ENCODE measurements around the gene PNKP. TPM values are rescaled to one million over a fixed set of nuclear protein-coding genes. Genes with fewer than 3 reads are reported as not detected.

PNKP gene
- total and polyA plus RNA-seq, 2 of the 8 experiments (the other 6 are each of a cell fraction or from before 2014, with no cell fraction given): 45.8 to 105 TPM

DNA sequence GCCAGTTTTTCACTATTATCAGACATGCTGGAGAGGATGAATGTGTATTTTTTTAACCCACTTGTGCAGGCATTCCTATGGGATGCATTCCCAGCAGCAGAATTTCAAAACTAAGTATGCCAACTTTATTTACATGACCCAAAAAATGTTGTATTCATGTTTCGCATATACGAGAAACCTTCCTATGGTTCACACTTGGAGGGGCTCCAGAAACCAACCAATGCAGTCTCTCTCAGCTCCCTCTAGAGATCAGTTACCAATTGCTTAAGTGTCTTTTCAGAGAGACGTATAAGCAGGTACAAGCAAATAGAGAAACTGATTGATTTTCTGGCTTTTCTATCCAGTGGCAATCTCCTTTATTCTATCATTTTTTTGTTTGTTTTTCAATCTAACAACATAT lies 22.0 kb downstream of the PNKP start:
- Histone ChIP-seq H3K9me3 (ENCODE audit: insufficient read depth in 2 of 2, low read depth in 1 of 2, low read length in 1 of 2) (no peaks in the 10 kb centered on the region), H3K4me1 (replicated peaks in 1 of 4; ENCODE audit: control insufficient read depth in 3 of 4, insufficient read depth in 4 of 4, low read length in 3 of 4) (peaks cover 0 to 3% (median 0%) of the 10 kb centered on the region in 4 experiments; a peak in 2 of 7 replicates), H2BK5ac (ENCODE audit: low read depth, low read length) (no peak overlapping the region), H2BK20ac (ENCODE audit: low read length) (no peak overlapping the region), H3K27ac (ENCODE audit: low read depth, low read length) (no peak overlapping the region), H2AFZ (ENCODE audit: low read length) (no peak overlapping the region), H3K56ac (replicated peaks; ENCODE audit: insufficient read length, low read depth, low read length) (no peak overlapping the region), H4K5ac (ENCODE audit: insufficient read length, low read depth, low read length) (no peak overlapping the region), H3K23ac (ENCODE audit: insufficient read length) (no peak overlapping the region), H3K23me2 (ENCODE audit: low read depth, low read length) (peaks cover 4% of the 10 kb centered on the region; the same call in 1 of the 2 replicates), H3K4me2 (ENCODE audit: insufficient read depth in 1 of 2, low read depth in 2 of 2, low read length in 2 of 2) (no peak overlapping the region), H4K20me1 (replicated peaks in 1 of 2; ENCODE audit: control insufficient read depth in 1 of 2, insufficient read depth in 2 of 2, low read length in 2 of 2) (peaks cover 0 to 2% of the 10 kb centered on the region in 2 experiments), H2BK120ac (replicated peaks; ENCODE audit: low read depth, low read length) (no peak overlapping the region), H3K27me3 (replicated peaks in 1 of 4; ENCODE audit: control insufficient read depth in 3 of 4, extremely low read depth in 1 of 4, insufficient read depth in 3 of 4, low read length in 3 of 4) (no peaks in the 10 kb centered on the region), H3K14ac (ENCODE audit: insufficient read length) (no peak overlapping the region), H3K79me2 (ENCODE audit: control insufficient read depth in 1 of 2, insufficient read depth in 2 of 2, low read length in 2 of 2) (peaks cover 0 to 3% of the 10 kb centered on the region in 2 experiments; a peak in 1 of 4 replicates), H2BK12ac (ENCODE audit: low read depth, low read length) (no peak overlapping the region), H3K18ac (ENCODE audit: extremely low read depth, low read length) (no peak overlapping the region), H3K36me3 (ENCODE audit: control insufficient read depth in 2 of 4, insufficient read depth in 4 of 4, low read length in 3 of 4) (0 out of 8 replicates have a peak, but pooled peaks cover 0 to 3% (median 0%) of the 10 kb centered on the region in 4 experiments), H3K4ac (replicated peaks; ENCODE audit: insufficient read length, low read depth, low read length) (no peak overlapping the region), H4K91ac (replicated peaks; ENCODE audit: insufficient read length, low read length) (no peak overlapping the region), H2AK5ac (ENCODE audit: low read depth, low read length) (no peak overlapping the region), H3K9ac (replicated peaks in 1 of 4; ENCODE audit: extremely low read depth in 1 of 4, low read depth in 3 of 4, low read length in 3 of 4) (no peak overlapping the region), H4K8ac (ENCODE audit: extremely low read depth, insufficient read depth, low read length) (no peak overlapping the region), H3K79me1 (ENCODE audit: low read depth, low read length) (peaks cover 3% of the 10 kb centered on the region; the same call in 1 of the 2 replicates), H2BK15ac (ENCODE audit: low read length) (no peak overlapping the region), H3K4me3 (ENCODE audit: extremely low read depth in 1 of 4, insufficient read depth in 2 of 4, low read depth in 3 of 4, low read length in 4 of 4) (no peak overlapping the region)
- WGBS, 2 experiments (ENCODE audit: extremely low coverage in 1 of 2, insufficient coverage in 1 of 2, insufficient read length in 1 of 2, insufficient replicate concordance in 2 of 2, low coverage in 1 of 2, low lambda C conversion rate in 2 of 2, missing lambda C conversion rate in 1 of 2): 79% methylated on average over 3 of the region's 3 CpGs; no CpG with 5 or more reads in 1 of the 2 experiments
- ChIA-PET POLR2A (ENCODE audit: partially characterized antibody) (interaction anchor here (0.6 to 3.3 kb wide), 7 partner anchors 13 to 156 kb away, joined by 3 to 12 read pairs (median 4); partner anchors contain the start of genes ADM5 and FUZ), CTCF (ENCODE audit: partially characterized antibody) (interaction anchor here (1.0 to 2.1 kb wide), 4 partner anchors 16 to 40 kb away, joined by 3 to 4 read pairs (median 4); no protein-coding TSS in a partner anchor)
- FAIRE-seq (no peak), DNase-seq (ENCODE audit: low read depth in 1 of 2, low spot score in 2 of 2) (no peak)
- no peak for TF ChIP-seq JUN (IDR thresholded peaks at IDR 0.05; ENCODE audit: low read depth, low read length)
- no peak for TF ChIP-seq SP1 (IDR thresholded peaks at IDR 0.05; ENCODE audit: low read depth, low read length)

Data from H1 (cell line).